ENCODE results near the gene FAM241A.

DNA sequence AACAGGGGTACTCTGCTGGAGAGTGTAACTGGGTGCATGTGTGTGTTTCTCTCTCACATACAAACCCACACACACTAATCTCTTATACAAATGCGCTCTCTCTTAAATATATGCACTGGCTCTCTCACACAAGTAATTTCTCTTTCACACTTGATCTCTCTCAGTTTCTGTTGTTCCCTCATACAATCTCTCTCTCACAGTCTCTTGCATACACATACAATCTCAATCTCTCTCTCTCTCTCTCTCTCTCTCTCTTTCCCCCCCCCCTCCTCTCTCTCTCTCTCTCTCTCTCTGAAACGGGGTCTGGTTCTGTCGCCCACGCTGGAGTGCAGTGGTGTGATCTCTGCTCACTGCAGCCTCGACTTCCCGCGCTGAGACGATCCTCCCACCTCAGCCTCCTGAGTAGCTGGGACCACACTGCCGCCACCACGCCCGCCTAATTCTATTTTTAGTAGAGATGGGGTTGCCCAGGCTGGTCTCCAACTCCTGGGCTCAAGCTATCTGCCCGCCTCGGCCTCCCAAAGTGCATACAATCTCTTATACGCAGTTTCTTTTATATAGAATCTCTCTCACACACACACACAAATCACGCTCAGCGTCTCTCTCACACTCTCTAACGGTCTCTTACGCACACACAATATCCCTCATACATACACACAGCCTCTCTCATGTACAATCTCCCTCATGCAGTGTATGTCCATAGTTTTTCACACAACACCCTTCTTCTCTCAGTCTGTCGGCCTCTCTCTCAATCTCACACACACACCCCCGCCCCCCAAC, 518 bp upstream of the FAM241A start:
- TF ChIP-seq, protein P1, sequence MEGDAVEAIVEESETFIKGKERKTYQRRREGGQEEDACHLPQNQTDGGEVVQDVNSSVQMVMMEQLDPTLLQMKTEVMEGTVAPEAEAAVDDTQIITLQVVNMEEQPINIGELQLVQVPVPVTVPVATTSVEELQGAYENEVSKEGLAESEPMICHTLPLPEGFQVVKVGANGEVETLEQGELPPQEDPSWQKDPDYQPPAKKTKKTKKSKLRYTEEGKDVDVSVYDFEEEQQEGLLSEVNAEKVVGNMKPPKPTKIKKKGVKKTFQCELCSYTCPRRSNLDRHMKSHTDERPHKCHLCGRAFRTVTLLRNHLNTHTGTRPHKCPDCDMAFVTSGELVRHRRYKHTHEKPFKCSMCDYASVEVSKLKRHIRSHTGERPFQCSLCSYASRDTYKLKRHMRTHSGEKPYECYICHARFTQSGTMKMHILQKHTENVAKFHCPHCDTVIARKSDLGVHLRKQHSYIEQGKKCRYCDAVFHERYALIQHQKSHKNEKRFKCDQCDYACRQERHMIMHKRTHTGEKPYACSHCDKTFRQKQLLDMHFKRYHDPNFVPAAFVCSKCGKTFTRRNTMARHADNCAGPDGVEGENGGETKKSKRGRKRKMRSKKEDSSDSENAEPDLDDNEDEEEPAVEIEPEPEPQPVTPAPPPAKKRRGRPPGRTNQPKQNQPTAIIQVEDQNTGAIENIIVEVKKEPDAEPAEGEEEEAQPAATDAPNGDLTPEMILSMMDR (IDR thresholded peaks at IDR 0.05), result no peak
- TF ChIP-seq POLR2AphosphoS5 (IDR thresholded peaks at IDR 0.05), result no peak
- no peak for TF ChIP-seq POLR2A (IDR thresholded peaks at IDR 0.05)

All from upper lobe of left lung (tissue), 4 donors.